Astrocyte of the spinal cord (primary cell): Measurements from ENCODE around the gene MRPS10.
"Not testable (repeated sequence)": the region's sequence is repeated elsewhere in the genome, so short reads cannot be mapped to it uniquely, and the experiment has no call there.

Experiments
- DNase-seq: peaks from one replicate; pipeline ENCODE4 v3.0.0; 2011; ENCODE audit warnings: low read depth, low spot score
- H3K4me3 ChIP-seq: 2 replicates; pipeline ENCODE4 v1.5.1; 2011; ENCODE audit warnings: low read depth, mild to moderate bottlenecking, low read length, moderate library complexity
- CTCF ChIP-seq: IDR thresholded peaks from 2 replicates; pipeline ENCODE4 v1.5.1; 2012; ENCODE audit warnings: low read depth, mild to moderate bottlenecking, low read length, inconsistent platforms
- in situ Hi-C: cut with HindIII; loops from 2 replicates; pipeline ENCODE4 v1.10.0; 2017; ENCODE audit warnings: low sequenced_read_pairs

MRPS10 gene

GRCh38 chr6:42217157-42217518 is 523 bp downstream of the MRPS10 start:
- no peak for DNase-seq
- TF ChIP-seq CTCF = no peak
- H3K4me3 ChIP-seq = peak overlapping the region; percentile 93
- in situ Hi-C loops = no loop called here

GRCh38 chr6:42216495-42216894 is 1.2 kb downstream of the MRPS10 start:
- DNase-seq, in situ Hi-C loops: not testable (repeated sequence)
- peak overlapping the region; percentile 93 for H3K4me3 ChIP-seq

GRCh38 chr6:42212442-42212841 is 5.2 kb downstream of the MRPS10 start:
- DNase-seq = no peak

GRCh38 chr6:42211726-42212125 is 5.9 kb downstream of the MRPS10 start:
- in situ Hi-C loops = no loop called here
- no peak overlapping the region for H3K4me3 ChIP-seq
- TF ChIP-seq CTCF = no peak
- no peak for DNase-seq

More at GRCh38 chr6:42212442-42212841, 5.2 kb downstream of the MRPS10 start:
- in situ Hi-C loops = no loop called here
- no peak overlapping the region for H3K4me3 ChIP-seq
- no peak for TF ChIP-seq CTCF

GRCh38 chr6:42210551-42210950 is 7.1 kb downstream of the MRPS10 start:
- DNase-seq = no peak
- TF ChIP-seq CTCF = no peak
- in situ Hi-C loops = no loop called here
- H3K4me3 ChIP-seq = no peak overlapping the region

GRCh38 chr6:42207559-42207958 is 10.1 kb downstream of the MRPS10 start:
- H3K4me3 ChIP-seq, DNase-seq, in situ Hi-C loops: not testable (repeated sequence)

GRCh38 chr6:42204768-42205282 is 12.8 kb downstream of the MRPS10 start:
- DNase-seq = no peak

More at GRCh38 chr6:42204768-42205282, 12.8 kb downstream of the MRPS10 start:
- in situ Hi-C loops = no loop called here
- TF ChIP-seq CTCF = no peak
- no peak overlapping the region for H3K4me3 ChIP-seq
